K562 (cell line): Measurements from ENCODE around the gene RGR. TPM values are rescaled to one million over a fixed set of nuclear protein-coding genes. Genes with fewer than 3 reads are reported as not detected.

Experiments
- ATAC-seq: fragments of 200-7000 bp; cut with Tn5 transposase; 3 replicates; pipeline ENCODE4 v1.9.1; 2020; ENCODE audit warnings: moderate library complexity
- BruUV-seq: library from RNA; stranded (reverse); fragments of 400-500 nt; replicated peaks from 2 replicates; lab custom pipeline; 2021; lab: Mats Ljungman, UMichigan
- CTCF ChIA-PET: fragments of 300-600 bp; formaldehyde crosslinking; extraction: SDS; loops from one replicate; lab custom pipeline; 2021; ENCODE audit warnings: low intra/inter-chr PET ratio; lab: Yijun Ruan, JAX
- POLR2A ChIA-PET: fragments of 300-600, 350-650 bp; sonication (Branson Sonifier 250); formaldehyde crosslinking; extraction: SDS; loops from one replicate; lab custom pipeline; 2021; ENCODE audit warnings: antibody characterized with exemption, inconsistent platforms; lab: Yijun Ruan, JAX
- DNase-seq, 4 experiments: peaks; one replicate each; pipeline versions ENCODE4 v3.0.0 to v3.0.0-alpha.2; 2011 to 2018; ENCODE audit warnings: low spot score in 3 of 4, mixed read lengths in 3 of 4; ENCODE audit errors: extremely low read depth in 1 of 4
- FAIRE-seq: peaks from 2 replicates; lab custom pipeline; 2011; peaks lifted over from hg19 to GRCh38; lab: Jason Lieb, UNC
- H2AFZ ChIP-seq: 2 replicates; pipeline ENCODE4 v1.6.0; 2011; ENCODE audit warnings: low read depth, low read length, control low read depth, inconsistent platforms
- H3K27ac ChIP-seq: fragments of 200-600 bp; 3 replicates; pipeline ENCODE4 v1.8.0; 2011; ENCODE audit warnings: low read depth, mild to moderate bottlenecking, control low read depth, inconsistent platforms, low read length, moderate library complexity, mixed read lengths; ENCODE audit errors: extremely low read depth
- H3K27me3 ChIP-seq, 2 experiments: fragments of 300-600 bp in 1 of 2; 2 replicates in 1 of 2; 3 replicates in 1 of 2; pipeline versions ENCODE4 v1.6.0 to v1.8.0; 2011; ENCODE audit warnings: inconsistent platforms in 2 of 2, low read length in 2 of 2, mild to moderate bottlenecking in 1 of 2, mixed read lengths in 1 of 2, moderate library complexity in 1 of 2; ENCODE audit not compliant: control insufficient read depth in 2 of 2, insufficient read depth in 2 of 2
- H3K36me3 ChIP-seq: fragments of 300-600 bp; 3 replicates; pipeline ENCODE4 v1.8.0; 2011; ENCODE audit warnings: mild to moderate bottlenecking, low read length, inconsistent platforms; ENCODE audit not compliant: control insufficient read depth, insufficient read depth
- H3K4me1 ChIP-seq, 2 experiments: fragments of 200-600 bp in 1 of 2; replicated peaks in 1 of 2; 2 replicates in 1 of 2; 3 replicates in 1 of 2; pipeline versions ENCODE4 v1.5.1 to v1.8.0; 2011; ENCODE audit warnings: inconsistent platforms in 2 of 2, low read length in 2 of 2, mild to moderate bottlenecking in 1 of 2, mixed read lengths in 1 of 2, moderate library complexity in 1 of 2; ENCODE audit not compliant: control insufficient read depth in 2 of 2, insufficient read depth in 2 of 2
- H3K4me2 ChIP-seq: 2 replicates; pipeline ENCODE4 v1.6.1; 2011; ENCODE audit warnings: low read length, control low read depth, inconsistent platforms, mixed read lengths; ENCODE audit not compliant: insufficient read depth
- H3K4me3 ChIP-seq: fragments of 200-600 bp; sonication (generic), shearing (Covaris generic); 2 replicates; pipeline ENCODE4 v1.5.1; 2016; ENCODE audit warnings: control low read depth, inconsistent platforms
- H3K79me2 ChIP-seq: fragments of 200-600 bp; 3 replicates; pipeline ENCODE4 v1.8.0; 2011; ENCODE audit warnings: low read length, inconsistent platforms; ENCODE audit not compliant: control insufficient read depth, insufficient read depth
- H3K9ac ChIP-seq, 2 experiments: 2 replicates each; pipeline versions ENCODE4 v1.6.0 to v1.6.1; 2011; ENCODE audit warnings: low read depth in 2 of 2, low read length in 2 of 2, control low read depth in 1 of 2, inconsistent platforms in 1 of 2, mild to moderate bottlenecking in 1 of 2, mixed read lengths in 1 of 2; ENCODE audit not compliant: insufficient read depth in 1 of 2
- H3K9me1 ChIP-seq: one replicate; pipeline ENCODE4 v1.6.0; 2011; ENCODE audit warnings: inconsistent platforms, mild to moderate bottlenecking, low read length, moderate library complexity; ENCODE audit not compliant: control insufficient read depth, insufficient read depth
- H3K9me3 ChIP-seq: replicated peaks from 2 replicates; pipeline ENCODE4 v1.5.1; 2011; ENCODE audit warnings: low read depth, low read length, inconsistent platforms; ENCODE audit not compliant: control insufficient read depth, insufficient read depth
- H4K20me1 ChIP-seq: replicated peaks from 2 replicates; pipeline ENCODE4 v1.6.1; 2011; ENCODE audit warnings: low read length, inconsistent platforms, mixed read lengths; ENCODE audit not compliant: control insufficient read depth, insufficient read depth
- ASH1L ChIP-seq: fragments of 450-650 bp; IDR thresholded peaks from 2 replicates; pipeline ENCODE4 v1.6.1; 2018; ENCODE audit warnings: borderline replicate concordance, mild to moderate bottlenecking, low read depth; ENCODE audit not compliant: partially characterized antibody
- COPS2 ChIP-seq: fragments of 450-650 bp; conservative IDR thresholded peaks from 2 replicates; pipeline ENCODE4 v1.6.1; 2016; ENCODE audit warnings: mild to moderate bottlenecking, moderate library complexity
- MTA1 ChIP-seq: fragments of 450-650 bp; IDR thresholded peaks from 2 replicates; pipeline ENCODE4 v1.6.1; 2017; ENCODE audit warnings: borderline replicate concordance
- ZNF121 ChIP-seq: sonication (generic); formaldehyde crosslinking; conservative IDR thresholded peaks from 2 replicates; pipeline ENCODE4 v1.8.0; 2022; ENCODE audit warnings: missing genetic modification reagents
- WGBS: fragments of 100-300 bp; shearing (Covaris generic); methylation state at CpG from one replicate; pipeline ENCODE4 v1.1.6; 2016; ENCODE audit warnings: low coverage, mixed read lengths; ENCODE audit not compliant: insufficient coverage; ENCODE audit errors: missing lambda C conversion rate; 5-methylcytosine and 5-hydroxymethylcytosine counted together
- in situ Hi-C: fragments of 300-500 bp; cut with MboI; formaldehyde crosslinking; loops from 4 replicates; pipeline ENCODE4 v1.15.0; 2018; ENCODE audit warnings: inconsistent platforms, mixed read lengths
- intact Hi-C: fragments of 100-400 bp; cut with micrococcal nuclease; formaldehyde crosslinking; loops from 2 replicates; pipeline ENCODE4 v1.14.2; 2022
- polyA plus RNA-seq, 8 experiments: library from polyadenylated mRNA; depleted of rRNA in 4 of 8; stranded (reverse) in 5 of 8; unstranded in 3 of 8; fragments of >200 nt; fragmentation: Nextera tagmentation in 2 of 8; fragmentation: Illumina TruSeq in 1 of 8; extraction: Ambion mirVana in 2 of 8; extraction: Trizol in 1 of 8; gene quantifications; 2 replicates each; pipeline versions ENCODE4 v1.2.1 to v1.2.3, GENCODE V29; 2011 to 2014; ENCODE audit warnings: inconsistent platforms in 1 of 8, missing spikeins in 1 of 8
- total RNA-seq, 7 experiments: library from RNA; depleted of rRNA in 6 of 7; stranded (reverse); fragments of >200 nt in 6 of 7; fragmentation: Illumina TruSeq in 2 of 7; extraction: Trizol in 2 of 7; gene quantifications; 2 replicates each; pipeline versions ENCODE4 v1.2.1 to v1.2.3, GENCODE V29; 2011 to 2021; ENCODE audit warnings: low replicate concordance in 1 of 7
- TF ChIP-seq, protein P1 (sequence below), 2 experiments: fragments of 450-650 bp in 1 of 2; sonication (generic) in 1 of 2; formaldehyde crosslinking in 1 of 2; IDR thresholded peaks in 1 of 2; conservative IDR thresholded peaks in 1 of 2; 2 replicates each; pipeline versions ENCODE4 v1.6.1 to v1.8.1; 2016 to 2023; ENCODE audit warnings: mild to moderate bottlenecking in 2 of 2, moderate library complexity in 2 of 2, inconsistent platforms in 1 of 2, missing genetic modification reagents in 1 of 2
- TF ChIP-seq, protein P2 (sequence below): fragments of 250-450 bp; sonication (Bioruptor Pico); IDR thresholded peaks from 2 replicates; pipeline ENCODE4 v1.6.1; 2021; ENCODE audit warnings: mild to moderate bottlenecking

RGR gene
- total and polyA plus RNA-seq, 9 of the 15 experiments (the other 6 are each of a cell fraction or from before 2014, with no cell fraction given), result not detected

DNA sequence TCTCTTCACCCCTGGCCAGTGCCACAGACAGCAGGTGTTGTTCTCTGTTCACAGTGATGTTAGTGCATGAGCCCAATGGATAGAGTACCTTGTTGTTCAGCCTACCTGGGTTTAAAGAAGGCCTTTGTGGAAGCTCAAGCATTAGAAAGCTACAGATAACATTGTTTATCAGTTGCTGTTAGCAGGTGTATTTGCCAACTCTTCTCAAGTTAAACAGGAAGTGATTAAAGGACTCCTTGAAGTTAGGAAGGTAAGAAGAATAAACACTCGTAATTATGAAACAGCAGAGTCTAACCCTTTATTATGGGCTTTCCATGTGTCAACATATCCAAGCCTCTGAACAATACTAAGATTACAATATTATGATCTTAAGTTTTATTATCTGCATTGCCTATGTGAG lies 25.9 kb downstream of the RGR start:
- in situ Hi-C loops, result no loop called here
- Histone ChIP-seq H3K27ac (no peak overlapping the region), H3K4me1 (no peaks in the 10 kb centered on the region), H4K20me1 (no peaks in the 10 kb centered on the region), H3K36me3 (no peaks in the 10 kb centered on the region), H3K4me2 (no peak overlapping the region), H2AFZ (no peak overlapping the region), H3K9me3 (no peaks in the 10 kb centered on the region), H3K79me2 (no peaks in the 10 kb centered on the region), H3K27me3 (peaks cover 0 to 16% of the 10 kb centered on the region in 2 experiments; a peak in 1 of 5 replicates), H3K9ac (no peak overlapping the region), H3K9me1 (no peaks in the 10 kb centered on the region), H3K4me3 (no peak overlapping the region)
- 5% methylated on average over 1 of the region's 1 CpG for WGBS
- FAIRE-seq, result no peak
- ChIA-PET CTCF (no interaction called here), POLR2A (interaction anchor here (1.0 kb wide), 1 partner anchor 14 kb away, joined by 3 read pairs; no protein-coding TSS in a partner anchor)
- BruUV-seq, result no TSS peak
- no peak for DNase-seq
- intact Hi-C loops, result no loop called here
- TF ChIP-seq, protein P1, sequence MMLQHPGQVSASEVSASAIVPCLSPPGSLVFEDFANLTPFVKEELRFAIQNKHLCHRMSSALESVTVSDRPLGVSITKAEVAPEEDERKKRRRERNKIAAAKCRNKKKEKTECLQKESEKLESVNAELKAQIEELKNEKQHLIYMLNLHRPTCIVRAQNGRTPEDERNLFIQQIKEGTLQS (IDR thresholded peaks at IDR 0.05), result no peak
- TF ChIP-seq, protein P1 (CRISPR knock-in tag; conservative IDR thresholded peaks at IDR 0.05), result no peak
- no peak for TF ChIP-seq COPS2
- no peak for TF ChIP-seq ZNF121 (CRISPR knock-in tag)
- no peak for TF ChIP-seq MTA1
- no peak for TF ChIP-seq ASH1L
- TF ChIP-seq, protein P2, sequence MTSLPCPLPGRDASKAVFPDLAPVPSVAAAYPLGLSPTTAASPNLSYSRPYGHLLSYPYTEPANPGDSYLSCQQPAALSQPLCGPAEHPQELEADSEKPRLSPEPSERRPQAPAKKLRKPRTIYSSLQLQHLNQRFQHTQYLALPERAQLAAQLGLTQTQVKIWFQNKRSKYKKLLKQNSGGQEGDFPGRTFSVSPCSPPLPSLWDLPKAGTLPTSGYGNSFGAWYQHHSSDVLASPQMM (CRISPR knock-in tag), result no peak
- ATAC-seq, result no peak
